GM12864 (cell line): ENCODE measurements around the gene EPHA3.

ENCODE experiments used
- DNase-seq: peaks from one replicate; pipeline ENCODE4 v3.0.0-alpha.2; 2011; ENCODE audit warnings: low read depth
- H3K4me3 ChIP-seq: 2 replicates; pipeline ENCODE4 v1.5.1; 2011; ENCODE audit warnings: mild to moderate bottlenecking, low read depth, low read length, control low read depth
- TF ChIP-seq, protein P1 (sequence below): IDR thresholded peaks from 2 replicates; pipeline ENCODE4 v1.5.1; 2011; ENCODE audit warnings: low read depth, mild to moderate bottlenecking, moderate library complexity, low read length, control low read depth, inconsistent platforms; ENCODE audit errors: missing control alignments

Gene EPHA3

DNA sequence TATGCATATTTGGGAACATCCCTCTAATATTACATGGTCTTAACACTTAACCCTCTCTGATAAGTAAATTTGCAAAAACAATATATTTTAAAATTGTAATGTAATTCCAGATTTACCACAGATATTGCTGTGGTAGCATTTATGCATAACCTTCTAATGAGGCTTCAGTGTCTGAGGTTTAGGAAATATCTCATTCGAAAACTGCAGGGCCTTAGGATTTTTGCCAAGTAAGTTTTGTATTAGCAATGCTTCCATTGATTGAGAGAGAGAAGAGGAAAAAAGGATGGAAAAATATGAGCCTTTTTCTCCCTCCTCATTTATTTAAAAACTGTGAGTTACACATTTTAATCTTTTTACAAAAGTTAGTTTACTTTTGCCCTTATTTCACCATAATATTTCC lies 294.6 kb downstream of the EPHA3 start:
- H3K4me3 ChIP-seq: no peak overlapping the region
- TF ChIP-seq, protein P1, sequence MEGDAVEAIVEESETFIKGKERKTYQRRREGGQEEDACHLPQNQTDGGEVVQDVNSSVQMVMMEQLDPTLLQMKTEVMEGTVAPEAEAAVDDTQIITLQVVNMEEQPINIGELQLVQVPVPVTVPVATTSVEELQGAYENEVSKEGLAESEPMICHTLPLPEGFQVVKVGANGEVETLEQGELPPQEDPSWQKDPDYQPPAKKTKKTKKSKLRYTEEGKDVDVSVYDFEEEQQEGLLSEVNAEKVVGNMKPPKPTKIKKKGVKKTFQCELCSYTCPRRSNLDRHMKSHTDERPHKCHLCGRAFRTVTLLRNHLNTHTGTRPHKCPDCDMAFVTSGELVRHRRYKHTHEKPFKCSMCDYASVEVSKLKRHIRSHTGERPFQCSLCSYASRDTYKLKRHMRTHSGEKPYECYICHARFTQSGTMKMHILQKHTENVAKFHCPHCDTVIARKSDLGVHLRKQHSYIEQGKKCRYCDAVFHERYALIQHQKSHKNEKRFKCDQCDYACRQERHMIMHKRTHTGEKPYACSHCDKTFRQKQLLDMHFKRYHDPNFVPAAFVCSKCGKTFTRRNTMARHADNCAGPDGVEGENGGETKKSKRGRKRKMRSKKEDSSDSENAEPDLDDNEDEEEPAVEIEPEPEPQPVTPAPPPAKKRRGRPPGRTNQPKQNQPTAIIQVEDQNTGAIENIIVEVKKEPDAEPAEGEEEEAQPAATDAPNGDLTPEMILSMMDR: no peak
- DNase-seq: no peak

DNA sequence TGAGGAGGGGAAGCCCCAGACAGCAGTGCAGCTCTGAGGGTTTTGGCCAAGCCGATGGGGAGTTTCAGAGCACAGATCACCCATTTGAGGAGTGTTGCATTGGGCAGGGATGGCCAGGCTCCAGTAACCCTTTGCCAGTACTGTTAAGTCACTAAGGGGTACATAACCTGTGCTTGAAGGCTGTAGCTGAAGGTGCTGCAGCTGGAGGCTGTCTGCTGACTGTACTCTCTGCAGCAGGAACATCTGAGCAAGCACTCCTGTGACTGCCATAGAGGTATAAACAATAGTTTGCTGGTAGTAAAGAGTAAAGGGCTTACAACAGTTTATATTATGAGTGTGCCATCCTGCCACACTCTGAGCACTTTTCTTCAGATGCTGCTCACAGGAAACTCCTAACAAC lies 297.8 kb downstream of the EPHA3 start:
- H3K4me3 ChIP-seq: no peak overlapping the region
- DNase-seq: no peak
- TF ChIP-seq, protein P1: no peak

DNA sequence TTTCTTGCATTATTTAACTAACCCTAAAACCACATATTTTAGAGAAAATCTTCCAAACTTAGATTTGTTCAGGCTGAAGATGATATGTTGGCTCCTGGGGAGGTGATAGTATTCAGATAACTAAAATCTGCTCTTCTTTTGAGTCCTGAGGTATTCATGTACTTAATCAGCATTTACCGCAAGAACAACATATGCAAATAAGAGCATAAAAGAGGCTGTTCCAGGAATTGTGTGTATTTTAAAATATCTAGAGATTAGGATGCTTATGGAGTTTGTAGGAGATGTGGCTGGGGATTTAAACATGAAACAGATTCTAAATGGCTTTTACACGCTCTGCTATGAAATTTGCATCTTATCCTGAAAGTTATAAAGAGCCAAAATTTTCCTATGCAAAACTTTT lies 298.2 kb downstream of the EPHA3 start:
- TF ChIP-seq, protein P1: no peak
- no peak overlapping the region for H3K4me3 ChIP-seq
- no peak for DNase-seq

DNA sequence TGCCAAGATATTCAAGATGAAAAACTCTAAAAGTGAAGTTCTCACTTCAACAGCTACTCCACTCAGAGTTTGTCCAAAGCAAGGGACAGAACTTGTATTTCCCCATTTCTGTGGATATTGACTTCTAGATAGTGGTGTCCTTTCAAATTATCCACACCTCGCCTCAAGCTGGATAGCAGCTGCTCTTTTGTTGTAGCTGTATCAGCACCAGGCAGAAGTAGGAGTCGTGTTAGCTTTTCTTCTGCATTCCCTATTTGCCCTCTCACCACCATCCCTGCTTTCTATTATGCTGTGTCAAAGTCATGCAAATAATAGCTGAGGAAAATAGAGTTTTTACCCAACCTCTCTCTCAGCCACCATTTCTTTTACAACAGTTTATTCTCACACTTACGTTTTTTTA lies 303.8 kb downstream of the EPHA3 start:
- TF ChIP-seq, protein P1: no peak
- H3K4me3 ChIP-seq: no peak overlapping the region
- no peak for DNase-seq

DNA sequence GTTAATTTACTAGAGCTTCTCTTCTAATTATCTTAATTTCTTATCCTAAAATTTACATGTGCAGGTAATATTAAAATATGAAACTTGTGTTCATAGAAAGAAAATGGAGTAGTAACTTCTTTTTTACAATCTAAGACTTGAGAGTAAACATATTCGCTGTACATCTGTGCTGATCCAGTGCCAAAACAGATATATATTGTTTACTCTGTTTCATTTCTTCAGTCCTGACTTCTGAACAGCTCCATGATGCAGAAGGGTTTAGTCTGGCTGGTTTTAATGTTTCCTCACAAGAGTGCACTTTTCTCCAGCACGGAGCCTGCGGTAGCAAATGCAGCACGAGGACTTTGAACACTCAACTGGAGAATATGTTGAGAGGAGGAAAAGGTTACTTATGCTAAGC lies 306.8 kb downstream of the EPHA3 start:
- no peak overlapping the region for H3K4me3 ChIP-seq
- TF ChIP-seq, protein P1: no peak
- no peak for DNase-seq

DNA sequence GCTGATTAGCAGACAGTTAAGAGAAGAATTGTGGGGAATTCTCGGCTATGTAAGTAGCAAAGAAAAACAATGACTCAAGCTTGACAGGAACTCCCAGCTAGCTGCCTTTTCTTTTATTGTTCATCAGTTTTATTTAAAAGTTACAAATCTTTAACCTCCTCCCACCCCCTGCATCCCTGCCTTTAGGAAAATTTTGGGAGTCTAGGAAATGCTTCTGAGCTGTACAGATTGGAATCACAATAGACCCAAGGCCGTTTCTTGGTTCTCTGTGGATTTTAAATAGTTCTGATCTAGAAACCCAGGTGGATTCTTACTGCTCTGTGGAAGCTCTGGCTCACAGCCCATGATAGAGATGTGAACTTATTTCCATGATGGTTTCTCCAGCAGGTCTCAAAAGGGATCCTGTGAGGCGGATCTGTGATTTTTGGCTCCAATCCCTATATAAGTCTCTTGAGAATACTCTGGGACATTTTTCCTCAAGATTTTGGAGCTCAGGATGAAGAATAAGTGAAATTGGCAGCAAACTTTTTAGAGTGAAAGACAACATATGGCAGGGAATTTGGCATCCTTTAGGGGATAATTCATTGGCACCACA lies 312.3 kb downstream of the EPHA3 start:
- DNase-seq: no peak
- TF ChIP-seq, protein P1: no peak
- H3K4me3 ChIP-seq: no peak overlapping the region

DNA sequence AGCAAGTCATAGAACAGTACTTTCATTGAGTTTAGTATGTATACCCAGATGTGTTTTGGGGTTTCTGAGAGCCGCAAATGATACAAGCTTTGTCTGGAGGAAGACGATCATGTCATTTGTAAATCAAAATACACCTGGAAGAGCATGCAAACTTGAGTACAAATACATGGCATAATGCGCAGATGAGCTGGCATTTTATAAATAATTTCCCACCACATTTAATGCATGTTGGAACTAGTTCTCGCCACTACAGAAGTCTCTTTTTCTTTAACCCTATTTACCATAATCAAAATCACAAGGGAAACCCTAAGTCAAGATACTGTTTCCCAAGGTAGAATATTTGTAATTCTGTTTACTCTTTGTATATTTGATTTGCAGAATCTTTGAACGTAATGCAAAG lies 318.6 kb downstream of the EPHA3 start:
- TF ChIP-seq, protein P1: no peak
- DNase-seq: no peak

More for the DNA sequence above, 318.6 kb downstream of the EPHA3 start:
- no peak overlapping the region for H3K4me3 ChIP-seq
